ENCODE measurements around the gene TNRC18. TPM values are rescaled to one million over a fixed set of nuclear protein-coding genes. Genes with fewer than 3 reads are reported as not detected.
A peak's percentile ranks its signal among the peaks of the same experiment; 100 is the strongest.
"Not testable (repeated sequence)": the region's sequence is repeated elsewhere in the genome, so short reads cannot be mapped to it uniquely, and the experiment has no call there.

TNRC18 gene
- polyA plus RNA-seq, 4 donors, result 5.4 to 89.8 (median 29.2) TPM

- DNase-seq (no peak), FAIRE-seq (no peak)
- no peaks in the 10 kb centered on the region for H3K9me3 ChIP-seq (ENCODE audit: control insufficient read depth in 2 of 2, insufficient read depth in 1 of 2, low read depth in 1 of 2, low read length in 1 of 2)
- H3K36me3 ChIP-seq (ENCODE audit: control insufficient read depth in 3 of 3, insufficient read depth in 2 of 3, low read depth in 1 of 3, low read length in 3 of 3), result peaks cover 17 to 88% (median 27%) of the 10 kb centered on the region in 3 donors
- H3K27me3 ChIP-seq (ENCODE audit: control insufficient read depth in 3 of 3, insufficient read depth in 3 of 3, low read length in 3 of 3), result no peaks in the 10 kb centered on the region
- WGBS, 3 donors, result 78 to 86% (median 82%) methylated on average over 19 to 20 of the region's 20 CpGs
- H3K27ac ChIP-seq (ENCODE audit: low read depth in 1 of 3, low read length in 2 of 3), result no peak overlapping the region
- H3K4me1 ChIP-seq (ENCODE audit: control insufficient read depth in 3 of 3, insufficient read depth in 2 of 3, low read depth in 1 of 3, low read length in 2 of 3), result no peaks in the 10 kb centered on the region
- no peak overlapping the region for H3K4me3 ChIP-seq (ENCODE audit: low read depth in 1 of 3, low read length in 3 of 3)
Observed at GRCh38 chr7:5375925-5376324, 47.7 kb downstream of the TNRC18 start.

DNA sequence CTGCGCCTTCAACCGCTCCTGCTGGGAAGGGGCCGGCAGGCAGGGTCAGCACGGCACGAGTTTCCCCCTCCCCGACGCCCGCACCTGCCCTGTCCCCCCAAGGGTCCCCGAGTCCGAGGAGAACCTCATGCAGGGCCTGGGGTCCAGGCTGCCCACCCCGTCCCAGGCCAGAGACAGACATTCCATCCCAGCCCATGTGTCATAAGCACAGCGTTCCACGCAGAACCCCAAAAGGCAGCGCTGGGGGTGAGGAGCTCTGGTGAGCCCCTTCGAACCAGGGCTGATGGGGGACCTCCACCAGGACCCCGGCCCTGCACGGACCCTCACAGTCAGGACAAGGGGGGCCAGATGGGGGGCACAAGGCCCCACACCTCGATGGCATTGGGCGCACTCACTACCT lies 49.2 kb downstream of the TNRC18 start:
- no peak for FAIRE-seq
- no peak overlapping the region for H3K4me3 ChIP-seq (ENCODE audit: low read depth in 1 of 3, low read length in 3 of 3)
- 92 to 94% (median 93%) methylated on average over 18 to 19 of the region's 19 CpGs for WGBS, 3 donors
- H3K27ac ChIP-seq (ENCODE audit: low read depth in 1 of 3, low read length in 2 of 3), result no peak overlapping the region
- DNase-seq, result no peak
- H3K9me3 ChIP-seq (ENCODE audit: control insufficient read depth in 2 of 2, insufficient read depth in 1 of 2, low read depth in 1 of 2, low read length in 1 of 2), result no peaks in the 10 kb centered on the region
- no peaks in the 10 kb centered on the region for H3K4me1 ChIP-seq (ENCODE audit: control insufficient read depth in 3 of 3, insufficient read depth in 2 of 3, low read depth in 1 of 3, low read length in 2 of 3)
- no peaks in the 10 kb centered on the region for H3K27me3 ChIP-seq (ENCODE audit: control insufficient read depth in 3 of 3, insufficient read depth in 3 of 3, low read length in 3 of 3)
- peaks cover 25 to 89% (median 28%) of the 10 kb centered on the region in 3 donors for H3K36me3 ChIP-seq (ENCODE audit: control insufficient read depth in 3 of 3, insufficient read depth in 2 of 3, low read depth in 1 of 3, low read length in 3 of 3)

DNA sequence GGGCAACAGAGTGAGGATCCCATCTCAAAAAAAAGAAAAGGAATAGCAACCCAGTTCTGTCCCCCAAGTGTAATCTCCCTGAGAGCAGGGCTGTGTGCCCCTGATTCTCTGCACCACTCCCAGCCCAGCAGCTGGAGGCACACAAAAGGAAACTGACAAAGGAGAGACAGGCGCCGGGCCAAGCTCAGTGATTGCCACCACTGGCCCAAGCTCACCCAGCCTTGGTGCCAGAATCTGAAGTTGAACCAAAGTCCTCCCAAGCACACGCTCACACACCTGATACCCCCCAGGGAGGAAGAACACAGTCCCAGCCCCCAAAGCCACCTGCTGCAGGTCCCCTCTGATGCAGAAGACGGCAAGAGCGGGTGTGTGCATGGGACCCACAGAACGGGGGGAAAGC lies 50.3 kb downstream of the TNRC18 start:
- H3K27ac ChIP-seq (ENCODE audit: low read depth in 1 of 3, low read length in 2 of 3), result no peak overlapping the region
- H3K36me3 ChIP-seq (ENCODE audit: control insufficient read depth in 3 of 3, insufficient read depth in 2 of 3, low read depth in 1 of 3, low read length in 3 of 3), result peaks cover 25 to 93% (median 32%) of the 10 kb centered on the region in 3 donors
- H3K27me3 ChIP-seq (ENCODE audit: control insufficient read depth in 3 of 3, insufficient read depth in 3 of 3, low read length in 3 of 3), result no peaks in the 10 kb centered on the region
- 88 to 90% (median 88%) methylated on average over 6 of the region's 6 CpGs for WGBS, 3 donors
- no peaks in the 10 kb centered on the region for H3K4me1 ChIP-seq (ENCODE audit: control insufficient read depth in 3 of 3, insufficient read depth in 2 of 3, low read depth in 1 of 3, low read length in 2 of 3)
- FAIRE-seq, result no peak
- no peak for DNase-seq
- no peak overlapping the region for H3K4me3 ChIP-seq (ENCODE audit: low read depth in 1 of 3, low read length in 3 of 3)
- H3K9me3 ChIP-seq (ENCODE audit: control insufficient read depth in 2 of 2, insufficient read depth in 1 of 2, low read depth in 1 of 2, low read length in 1 of 2), result no peaks in the 10 kb centered on the region

DNA sequence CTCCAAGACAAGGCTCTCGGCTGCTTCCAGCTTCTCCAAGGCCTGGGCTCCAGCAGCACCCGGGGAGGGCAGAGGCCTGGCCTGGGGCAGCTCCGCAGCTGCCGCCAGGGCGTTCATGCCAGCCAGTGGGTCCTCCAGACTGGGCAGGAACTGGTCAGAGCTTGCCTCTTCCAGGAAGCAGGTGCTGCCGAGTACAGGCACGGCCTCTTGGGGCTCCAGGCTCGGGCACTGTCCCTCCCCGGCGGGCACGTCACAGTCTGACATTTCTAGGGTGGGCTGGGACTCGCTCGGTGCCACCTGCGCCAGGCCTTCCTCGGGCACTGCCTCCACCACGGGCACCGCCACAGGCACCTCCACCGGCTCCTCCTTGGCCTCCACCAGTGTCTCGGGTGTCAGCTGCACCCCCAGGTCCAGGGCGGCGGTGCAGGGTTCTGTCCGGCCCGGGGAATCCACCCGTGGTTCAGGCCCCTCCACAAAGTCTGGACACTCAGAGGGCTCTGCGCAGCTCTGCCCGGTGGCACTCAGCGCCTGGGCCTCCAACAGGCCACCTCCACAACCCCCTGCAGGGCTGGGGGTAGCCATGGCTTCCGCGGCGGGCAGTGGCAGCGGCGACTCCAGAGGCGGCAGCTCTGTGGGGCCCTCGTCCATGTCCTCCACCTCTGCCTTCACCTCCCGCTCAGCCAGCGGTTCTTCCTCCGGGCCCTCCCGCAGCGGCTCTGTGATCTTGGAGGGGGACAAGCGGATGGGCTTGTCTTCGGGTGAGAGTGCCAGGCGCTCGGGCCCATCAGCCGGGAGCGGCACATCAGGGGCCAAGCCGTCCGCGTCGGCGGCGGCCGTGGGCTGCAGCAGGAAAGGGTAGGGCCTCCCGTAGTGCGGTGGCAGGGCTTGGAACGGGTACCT lies 52.9 kb downstream of the TNRC18 start:
- no peak for DNase-seq
- no peaks in the 10 kb centered on the region for H3K27me3 ChIP-seq (ENCODE audit: control insufficient read depth in 3 of 3, insufficient read depth in 3 of 3, low read length in 3 of 3)
- peaks cover 20 to 88% (median 23%) of the 10 kb centered on the region in 3 donors for H3K36me3 ChIP-seq (ENCODE audit: control insufficient read depth in 3 of 3, insufficient read depth in 2 of 3, low read depth in 1 of 3, low read length in 3 of 3)
- H3K4me3 ChIP-seq (ENCODE audit: low read depth in 1 of 3, low read length in 3 of 3), result no peak overlapping the region
- no peaks in the 10 kb centered on the region for H3K4me1 ChIP-seq (ENCODE audit: control insufficient read depth in 3 of 3, insufficient read depth in 2 of 3, low read depth in 1 of 3, low read length in 2 of 3)
- WGBS, 3 donors, result 93 to 95% (median 93%) methylated on average over 49 to 55 of the region's 55 CpGs
- no peak for FAIRE-seq
- no peaks in the 10 kb centered on the region for H3K9me3 ChIP-seq (ENCODE audit: control insufficient read depth in 2 of 2, insufficient read depth in 1 of 2, low read depth in 1 of 2, low read length in 1 of 2)
- no peak overlapping the region for H3K27ac ChIP-seq (ENCODE audit: low read depth in 1 of 3, low read length in 2 of 3)

- peaks cover 12 to 88% (median 16%) of the 10 kb centered on the region in 3 donors for H3K36me3 ChIP-seq (ENCODE audit: control insufficient read depth in 3 of 3, insufficient read depth in 2 of 3, low read depth in 1 of 3, low read length in 3 of 3)
- no peaks in the 10 kb centered on the region for H3K4me1 ChIP-seq (ENCODE audit: control insufficient read depth in 3 of 3, insufficient read depth in 2 of 3, low read depth in 1 of 3, low read length in 2 of 3)
- WGBS, 3 donors, result 81 to 87% (median 86%) methylated on average over 9 of the region's 9 CpGs
Observed at GRCh38 chr7:5367661-5368060, 56.0 kb downstream of the TNRC18 start.

GRCh38 chr7:5365976-5366625 lies 57.5 kb downstream of the TNRC18 start:
- peak; percentile 69 to 71 for DNase-seq
- not testable (repeated sequence) for H3K9me3 ChIP-seq (ENCODE audit: control insufficient read depth in 2 of 2, insufficient read depth in 1 of 2, low read depth in 1 of 2, low read length in 1 of 2); H3K27me3 ChIP-seq (ENCODE audit: control insufficient read depth in 3 of 3, insufficient read depth in 3 of 3, low read length in 3 of 3); H3K4me1 ChIP-seq (ENCODE audit: control insufficient read depth in 3 of 3, insufficient read depth in 2 of 3, low read depth in 1 of 3, low read length in 2 of 3); FAIRE-seq; H3K27ac ChIP-seq (ENCODE audit: low read depth in 1 of 3, low read length in 2 of 3); H3K4me3 ChIP-seq (ENCODE audit: low read depth in 1 of 3, low read length in 3 of 3)
- H3K36me3 ChIP-seq (ENCODE audit: control insufficient read depth in 3 of 3, insufficient read depth in 2 of 3, low read depth in 1 of 3, low read length in 3 of 3), result peaks cover 11 to 88% (median 19%) of the 10 kb centered on the region in 3 donors
- 80 to 83% (median 82%) methylated on average over 12 of the region's 12 CpGs for WGBS, 3 donors

More at GRCh38 chr7:5367661-5368060, 56.0 kb downstream of the TNRC18 start:
- no peak for FAIRE-seq
- H3K9me3 ChIP-seq (ENCODE audit: control insufficient read depth in 2 of 2, insufficient read depth in 1 of 2, low read depth in 1 of 2, low read length in 1 of 2), result no peaks in the 10 kb centered on the region
- H3K4me3 ChIP-seq (ENCODE audit: low read depth in 1 of 3, low read length in 3 of 3), result no peak overlapping the region
- DNase-seq, result no peak
- no peak overlapping the region for H3K27ac ChIP-seq (ENCODE audit: low read depth in 1 of 3, low read length in 2 of 3)
- no peaks in the 10 kb centered on the region for H3K27me3 ChIP-seq (ENCODE audit: control insufficient read depth in 3 of 3, insufficient read depth in 3 of 3, low read length in 3 of 3)

GRCh38 chr7:5363729-5364128 lies 59.9 kb downstream of the TNRC18 start:
- Histone ChIP-seq H3K4me3 (ENCODE audit: low read depth in 1 of 3, low read length in 3 of 3) (no peak overlapping the region), H3K9me3 (ENCODE audit: control insufficient read depth in 2 of 2, insufficient read depth in 1 of 2, low read depth in 1 of 2, low read length in 1 of 2) (no peaks in the 10 kb centered on the region), H3K36me3 (ENCODE audit: control insufficient read depth in 3 of 3, insufficient read depth in 2 of 3, low read depth in 1 of 3, low read length in 3 of 3) (peaks cover 15 to 87% (median 19%) of the 10 kb centered on the region in 3 donors), H3K27me3 (ENCODE audit: control insufficient read depth in 3 of 3, insufficient read depth in 3 of 3, low read length in 3 of 3) (no peaks in the 10 kb centered on the region), H3K27ac (ENCODE audit: low read depth in 1 of 3, low read length in 2 of 3) (no peak overlapping the region), H3K4me1 (ENCODE audit: control insufficient read depth in 3 of 3, insufficient read depth in 2 of 3, low read depth in 1 of 3, low read length in 2 of 3) (no peaks in the 10 kb centered on the region)
- DNase-seq (no peak), FAIRE-seq (no peak)
- 64 to 71% (median 69%) methylated on average over 8 of the region's 8 CpGs for WGBS, 3 donors

DNA sequence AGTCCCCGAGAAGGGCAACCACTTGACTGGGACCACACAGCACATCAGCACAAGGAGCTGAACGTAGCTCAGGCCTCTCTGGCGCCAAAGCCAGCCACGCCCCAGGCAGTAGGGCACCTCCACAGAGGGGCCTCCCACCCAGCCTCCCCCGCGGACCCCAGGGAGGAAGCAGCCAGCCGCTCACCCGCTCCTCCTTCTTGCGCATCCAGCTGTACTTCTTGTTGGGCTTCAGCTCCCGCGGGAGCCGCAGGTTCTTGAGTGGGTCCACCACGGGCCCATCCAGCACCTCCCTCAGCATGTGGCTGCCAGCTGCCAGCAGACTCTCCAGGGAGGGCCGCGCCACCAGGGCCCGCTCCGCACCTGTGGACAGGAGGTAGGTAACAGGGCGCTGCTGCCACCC lies 61.2 kb downstream of the TNRC18 start:
- no peaks in the 10 kb centered on the region for H3K4me1 ChIP-seq (ENCODE audit: control insufficient read depth in 3 of 3, insufficient read depth in 2 of 3, low read depth in 1 of 3, low read length in 2 of 3)
- 91 to 94% (median 91%) methylated on average over 13 to 18 of the region's 18 CpGs for WGBS, 3 donors
- H3K36me3 ChIP-seq (ENCODE audit: control insufficient read depth in 3 of 3, insufficient read depth in 2 of 3, low read depth in 1 of 3, low read length in 3 of 3), result peaks cover 22 to 89% (median 25%) of the 10 kb centered on the region in 3 donors
- H3K9me3 ChIP-seq (ENCODE audit: control insufficient read depth in 2 of 2, insufficient read depth in 1 of 2, low read depth in 1 of 2, low read length in 1 of 2), result no peaks in the 10 kb centered on the region
- H3K27ac ChIP-seq (ENCODE audit: low read depth in 1 of 3, low read length in 2 of 3), result no peak overlapping the region
- H3K27me3 ChIP-seq (ENCODE audit: control insufficient read depth in 3 of 3, insufficient read depth in 3 of 3, low read length in 3 of 3), result no peaks in the 10 kb centered on the region
- FAIRE-seq (no peak), DNase-seq (no peak)
- no peak overlapping the region for H3K4me3 ChIP-seq (ENCODE audit: low read depth in 1 of 3, low read length in 3 of 3)

All from small intestine (tissue), 7 donors.